COLO668 (cell line): ENCODE measurements around the gene COMT.
"Not testable (repeated sequence)": the region's sequence is repeated elsewhere in the genome, so short reads cannot be mapped to it uniquely, and the experiment has no call there.

Experiments
- DNase-seq: peaks from one replicate; lab custom pipeline; 2025; ENCODE audit not compliant: unreplicated experiment; lab: John Stamatoyannopoulos, UW

COMT gene

DNA sequence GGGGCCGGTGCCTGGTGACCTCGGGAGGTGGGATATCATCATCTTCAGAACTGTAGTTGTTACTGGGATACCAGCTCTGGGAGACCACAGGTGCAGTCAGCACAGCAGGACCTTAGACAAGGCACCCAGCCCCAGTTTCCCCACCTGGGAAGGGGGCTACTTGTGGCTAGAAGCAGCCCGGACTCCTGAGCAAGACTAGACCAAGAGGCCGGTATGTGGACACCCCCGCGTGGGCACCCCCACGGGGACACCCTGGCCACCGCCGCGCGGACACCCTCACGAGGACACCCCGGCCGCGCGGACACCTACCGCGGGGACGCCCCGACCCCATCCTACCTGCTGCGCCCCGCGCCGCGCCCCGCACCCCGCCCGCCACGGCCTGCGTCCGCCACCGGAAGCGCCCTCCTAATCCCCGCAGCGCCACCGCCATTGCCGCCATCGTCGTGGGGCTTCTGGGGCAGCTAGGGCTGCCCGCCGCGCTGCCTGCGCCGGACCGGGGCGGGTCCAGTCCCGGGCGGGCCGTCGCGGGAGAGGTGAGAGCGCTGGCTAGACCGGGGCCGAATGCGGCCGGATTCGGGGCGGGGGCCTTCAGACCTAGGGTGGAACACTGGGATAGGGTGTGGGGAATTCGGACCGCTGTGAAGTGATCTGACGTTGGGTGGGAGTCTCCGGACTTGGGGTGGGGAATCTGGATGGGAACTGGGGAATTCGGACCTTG lies at the start of gene COMT, which contains the start of gene TXNRD2:
TSS of gene COMT (plus strand) at position 408 of the 718 bp plus-strand sequence. CDS start 20,755 bp downstream, outside the sequence.
TSS of gene TXNRD2 (minus strand) at position 454 of the 718 bp plus-strand sequence. CDS start at position 439, 15 bp downstream.
- DNase-seq: peak; percentile 81

DNA sequence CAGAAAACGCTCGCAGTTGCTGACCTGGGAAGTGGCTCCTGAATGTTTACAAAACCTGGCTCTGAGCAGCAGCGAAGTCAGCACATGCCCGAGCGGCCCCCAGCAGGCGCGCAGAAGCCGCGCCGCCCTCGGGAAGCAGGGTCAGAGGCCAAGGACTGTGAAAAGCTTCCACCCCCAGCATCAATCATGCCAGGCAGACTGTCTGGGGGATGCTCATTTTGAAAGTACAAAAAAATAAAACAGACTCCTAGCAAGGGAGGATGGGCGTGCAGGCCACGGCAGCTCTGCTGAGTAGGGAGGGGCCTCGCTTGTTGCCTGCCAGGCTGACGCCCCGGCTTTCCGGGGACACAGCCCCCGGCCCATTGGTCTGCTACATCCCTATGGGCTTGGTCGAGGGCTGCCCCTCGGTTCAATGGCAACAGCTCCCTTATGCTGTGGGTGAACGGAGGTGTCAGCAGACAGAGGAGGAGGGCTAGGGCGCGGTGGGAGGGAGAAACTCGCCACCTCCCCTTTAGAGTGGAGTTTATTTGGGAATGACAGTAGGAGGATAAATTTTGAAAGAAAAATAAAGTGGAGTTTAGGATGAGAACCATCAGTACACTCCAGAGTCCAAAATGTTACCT lies 49.2 kb upstream of the COMT start:
- DNase-seq: peak; percentile 75

DNA sequence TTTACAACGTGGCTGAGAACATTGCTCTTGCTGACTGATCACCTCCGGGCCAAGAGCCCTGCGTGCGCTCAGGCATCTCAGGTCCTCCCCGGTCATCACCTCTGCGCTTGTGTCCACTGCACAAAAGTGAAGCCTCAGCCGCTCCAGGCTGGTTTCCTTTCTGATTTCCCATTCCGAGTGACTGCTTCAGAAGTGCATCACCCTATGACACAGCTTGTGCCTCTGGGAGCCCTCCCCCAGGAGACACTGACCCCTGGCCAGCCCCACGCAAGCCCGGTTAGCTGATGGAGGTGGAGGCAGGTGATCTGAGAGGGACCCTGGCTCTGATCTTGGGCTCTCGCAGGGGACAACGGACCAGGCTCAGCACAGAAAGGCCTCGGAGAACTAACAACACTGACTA lies 48.6 kb upstream of the COMT start:
- no peak for DNase-seq

DNA sequence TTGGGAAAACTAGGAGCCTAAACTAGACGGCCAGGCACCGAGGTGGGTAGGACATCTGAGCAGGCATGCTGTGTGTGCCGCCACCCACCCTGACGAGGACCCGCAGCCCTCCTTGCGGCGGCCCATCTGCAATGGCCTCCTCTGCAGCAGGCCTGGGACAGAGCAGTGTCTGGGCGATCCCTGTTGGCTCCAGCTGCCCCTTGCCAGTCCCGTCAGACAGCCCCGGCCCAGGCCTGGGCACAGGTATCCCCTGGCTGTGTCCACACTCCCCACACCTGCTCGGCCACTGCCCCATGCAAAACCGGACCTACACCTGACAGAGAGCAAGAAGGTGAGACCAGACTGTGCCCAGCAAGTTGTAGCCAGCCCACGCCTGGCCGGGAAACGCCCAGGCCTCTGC lies 48.2 kb upstream of the COMT start:
- no peak for DNase-seq

DNA sequence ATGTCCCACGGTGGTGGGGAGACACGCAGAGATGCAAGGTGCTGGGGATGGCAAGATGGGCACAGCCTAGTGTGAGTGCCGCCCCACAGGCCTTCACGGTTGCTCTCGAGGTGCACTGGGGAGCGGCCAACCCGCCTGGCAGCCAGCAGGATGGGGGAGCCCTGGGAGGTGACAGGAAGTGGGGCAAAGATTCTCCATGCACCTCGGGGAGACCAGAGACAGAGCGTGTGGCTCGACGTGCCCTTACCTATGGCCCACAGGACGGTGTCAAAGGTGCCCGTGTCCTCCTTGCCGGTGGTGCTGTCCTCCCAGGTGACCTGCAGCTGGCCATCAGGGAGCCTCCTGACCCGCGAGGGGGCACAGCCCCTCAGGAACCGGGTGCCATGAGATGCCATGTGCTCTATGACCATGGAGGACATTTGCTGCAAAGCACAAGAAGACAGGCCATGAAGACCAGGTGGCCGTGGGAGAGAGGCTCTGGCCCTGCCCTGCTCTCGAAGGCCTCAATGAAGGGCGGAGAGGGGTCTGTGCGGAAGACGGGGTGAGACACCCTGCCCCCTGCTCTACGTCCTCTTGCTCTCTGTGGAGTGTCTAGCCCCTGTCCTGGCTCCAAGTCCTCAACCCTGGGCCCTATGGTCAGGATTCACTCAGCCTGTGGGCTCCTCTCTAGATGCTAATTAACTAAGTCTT lies 46.3 kb upstream of the COMT start:
- DNase-seq: no peak

DNA sequence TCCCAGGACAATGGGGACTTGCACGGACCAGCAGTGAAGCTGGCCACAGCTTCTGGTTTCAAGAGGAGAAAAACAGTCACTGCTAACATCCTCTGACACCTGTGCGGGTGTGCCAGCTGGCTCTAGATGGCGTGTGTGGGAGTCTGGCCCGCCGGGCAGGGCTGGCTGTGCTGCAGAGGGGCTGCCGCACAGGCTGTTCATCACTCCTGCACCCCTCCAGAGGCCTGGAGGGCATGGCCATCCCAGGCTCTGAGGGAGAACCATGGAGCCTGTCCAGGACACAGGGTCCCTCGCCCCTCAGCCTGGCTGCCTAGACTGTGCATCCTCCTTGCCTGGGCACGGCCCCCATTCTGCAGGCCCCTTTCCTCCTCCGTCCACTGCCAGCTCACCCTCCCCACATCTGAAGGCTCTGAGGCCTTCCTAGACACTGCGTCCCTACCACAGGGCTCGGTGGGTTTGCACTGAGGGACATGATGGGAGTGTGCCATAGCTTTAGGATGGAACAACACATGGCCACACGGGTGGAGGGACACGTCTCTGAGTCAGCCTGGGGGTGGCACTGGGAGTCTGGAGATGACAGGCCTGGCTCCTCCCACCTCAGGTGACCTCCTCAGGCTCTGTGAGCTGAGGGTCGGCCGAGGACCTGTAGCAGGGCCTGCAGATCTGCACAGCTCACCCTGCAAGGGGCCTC lies 44.8 kb upstream of the COMT start:
- DNase-seq: no peak

DNA sequence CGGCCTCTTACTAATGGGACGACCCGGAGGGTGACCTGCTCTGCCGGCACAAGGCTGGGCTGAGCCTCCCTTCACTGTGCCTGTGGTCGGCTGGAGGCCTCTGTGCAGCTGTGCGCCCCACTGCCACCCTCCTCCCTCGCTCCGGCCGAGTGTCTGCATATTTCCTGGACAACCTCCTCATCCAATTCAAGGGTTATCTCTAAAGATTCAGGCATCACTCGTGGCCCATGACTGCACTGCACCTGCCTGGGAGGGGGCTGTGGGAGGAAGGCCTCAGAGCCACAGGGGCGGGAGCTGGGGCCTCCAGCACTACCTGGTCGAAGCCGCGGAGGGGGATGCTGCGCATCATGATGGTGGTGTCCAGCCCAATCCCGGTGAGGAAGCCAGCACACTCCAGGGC lies 43.8 kb upstream of the COMT start:
- DNase-seq: no peak

DNA sequence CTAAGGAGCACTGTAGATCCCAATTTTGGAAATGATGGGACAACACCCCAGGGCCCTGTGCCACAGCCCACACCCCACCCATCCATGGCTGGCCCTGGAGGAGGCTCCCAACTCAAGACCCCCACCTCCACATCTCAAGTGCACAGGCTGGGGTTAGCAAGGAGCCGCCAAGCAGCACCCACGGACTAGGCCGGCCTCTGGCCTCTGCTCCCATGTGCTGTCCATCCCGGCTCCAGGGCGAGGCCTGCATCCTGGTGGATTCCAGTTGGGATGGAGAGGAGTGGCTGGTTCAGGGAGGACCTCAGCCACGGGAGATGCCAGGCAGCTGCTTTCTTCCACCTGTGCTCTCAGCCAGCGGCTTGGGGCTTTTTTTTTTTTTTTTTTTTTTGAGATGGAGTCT lies 43.4 kb upstream of the COMT start:
- DNase-seq: no peak

DNA sequence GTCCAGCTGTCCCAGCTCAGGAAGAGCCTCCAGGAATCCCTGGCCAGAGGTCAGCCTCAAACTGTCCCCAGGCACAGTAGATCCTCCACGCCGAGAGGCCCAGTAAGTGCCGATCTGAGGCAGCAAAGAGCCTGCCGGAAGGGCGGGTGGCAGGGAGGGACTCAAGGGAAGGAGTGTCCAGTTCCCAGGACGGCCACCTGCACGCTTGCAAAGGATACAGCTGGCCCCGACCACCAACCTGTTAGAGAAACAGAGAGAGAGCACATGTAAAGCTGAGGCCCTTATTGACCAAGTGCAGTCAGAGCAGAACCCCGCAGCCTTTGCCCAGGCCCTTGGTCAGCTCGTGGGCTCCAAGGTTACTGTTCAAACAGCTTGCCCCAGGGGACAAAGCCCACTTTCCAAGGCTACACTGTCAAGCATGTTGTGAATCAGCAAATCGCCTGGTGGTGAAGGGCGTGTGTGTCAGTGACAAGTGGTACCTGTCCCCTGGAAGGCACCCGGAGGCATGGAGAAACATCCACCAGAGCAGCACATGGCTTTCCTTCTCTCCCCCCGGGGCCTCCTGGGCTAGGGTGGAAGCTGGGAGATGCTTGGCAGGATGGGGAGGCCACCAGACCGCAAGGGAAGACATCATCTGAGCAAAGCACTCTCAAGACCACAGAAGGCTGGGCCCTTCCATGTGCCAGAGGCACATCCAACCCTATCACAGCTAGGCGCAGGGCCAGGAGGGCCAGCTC lies 42.6 kb upstream of the COMT start:
- DNase-seq: no peak

DNA sequence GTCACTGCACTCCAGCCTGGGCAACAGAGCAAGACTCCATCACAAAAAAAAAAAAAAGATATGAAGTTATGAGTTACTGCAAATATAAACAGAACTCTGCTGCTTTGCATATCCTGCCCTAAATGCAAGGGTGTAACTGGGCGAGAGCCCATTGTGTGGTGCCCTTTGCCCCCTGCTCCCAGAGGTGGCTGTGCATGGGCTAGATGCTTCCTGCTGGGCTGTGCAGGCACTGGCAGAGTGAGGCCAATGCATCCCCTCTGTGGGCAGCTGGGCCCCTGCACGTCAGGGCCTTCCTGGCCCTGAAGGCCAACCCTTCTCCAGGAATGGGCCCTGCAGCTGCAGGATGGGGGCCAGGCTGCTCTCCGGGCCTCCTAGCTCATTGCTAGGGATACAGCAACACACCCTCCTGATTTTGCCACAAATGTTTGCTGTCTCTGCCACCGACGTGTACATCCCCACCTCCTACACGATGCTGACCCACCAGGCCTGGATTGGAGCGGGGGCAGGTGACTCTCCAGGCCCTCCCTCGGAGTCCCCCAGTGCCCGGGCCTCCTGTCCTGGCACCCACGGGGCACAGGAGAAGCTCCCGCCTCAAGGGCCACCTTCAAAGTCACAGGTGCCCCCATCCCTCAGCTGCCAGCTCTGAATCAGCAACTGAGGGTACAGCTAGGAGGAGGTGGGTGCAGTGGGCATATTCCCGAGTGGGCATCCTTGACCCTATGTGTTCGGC lies 40.7 kb upstream of the COMT start:
- no peak for DNase-seq

DNA sequence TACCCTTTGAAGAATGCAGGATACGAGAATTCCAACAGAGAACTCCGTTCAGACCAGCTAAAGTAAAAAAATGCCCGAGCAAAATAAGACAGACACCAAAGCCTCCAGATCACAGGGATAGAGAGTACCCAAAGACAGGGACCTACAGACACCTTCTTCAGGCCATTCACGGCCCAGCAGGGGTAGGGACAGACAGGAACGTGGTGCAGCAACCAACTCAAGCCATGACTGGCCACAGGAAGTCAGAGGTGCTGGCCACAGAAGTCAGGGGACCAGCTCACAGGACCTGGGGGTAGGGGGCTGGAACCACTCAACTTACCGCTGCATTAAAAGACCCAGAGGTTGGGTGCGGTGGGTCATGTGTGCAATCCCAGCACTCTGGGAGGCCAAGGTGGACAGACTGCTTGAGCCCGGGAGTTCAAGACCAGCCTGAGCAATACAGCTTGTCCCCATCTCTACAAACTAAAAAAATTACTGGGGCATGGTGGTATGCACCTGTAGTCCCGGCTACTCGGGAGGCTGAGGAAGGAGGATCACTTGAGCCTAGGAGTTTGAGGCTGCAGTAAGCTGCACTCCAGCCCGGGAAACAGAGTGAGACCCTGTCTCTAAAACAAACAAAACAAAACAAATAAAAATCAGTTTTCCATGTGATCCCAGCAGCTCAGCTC lies 39.9 kb upstream of the COMT start:
- no peak for DNase-seq

DNA sequence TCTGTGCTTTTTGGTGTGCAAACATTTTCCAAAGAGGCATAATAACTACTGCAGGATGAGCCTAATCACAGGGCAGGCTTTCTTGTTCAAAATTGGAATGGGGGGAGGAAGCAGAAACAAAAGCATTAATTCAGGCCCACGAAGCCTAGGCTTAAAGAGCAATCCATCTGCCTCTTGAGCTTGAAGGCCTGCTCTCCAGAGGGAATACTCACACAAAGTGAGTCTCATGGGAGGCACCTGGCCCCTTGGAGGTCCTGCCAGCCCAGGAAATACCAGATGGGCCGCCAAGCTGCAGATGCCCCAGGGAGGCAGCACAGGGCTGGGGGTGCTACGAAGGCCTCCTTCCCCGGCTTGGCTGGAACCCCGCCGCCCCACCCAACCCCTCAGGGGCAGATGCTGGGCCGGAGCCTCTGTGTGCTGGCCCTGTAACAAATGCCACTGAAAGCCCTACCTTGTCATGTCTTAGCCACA lies 39.3 kb upstream of the COMT start:
- no peak for DNase-seq

DNA sequence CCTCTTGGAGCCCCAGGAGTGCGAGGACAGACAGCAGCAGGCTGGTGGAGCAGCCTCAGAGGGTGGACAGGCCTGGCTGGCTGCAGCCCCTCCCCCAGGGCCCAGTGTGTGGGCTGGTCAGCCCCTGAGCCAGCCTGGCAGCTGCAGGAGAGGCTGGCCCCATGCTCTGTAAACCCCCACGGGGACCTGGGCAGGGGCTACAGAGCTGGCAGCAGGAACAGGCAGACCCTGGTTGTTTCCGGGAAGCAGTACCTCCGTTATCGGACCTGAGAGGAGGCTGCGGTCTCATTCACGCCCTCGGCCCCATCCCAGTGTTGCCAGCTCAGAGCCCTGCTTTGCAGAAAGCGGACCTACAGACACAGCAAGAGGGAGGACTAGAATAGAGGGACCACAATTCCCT lies 38.5 kb upstream of the COMT start:
- no peak for DNase-seq

DNA sequence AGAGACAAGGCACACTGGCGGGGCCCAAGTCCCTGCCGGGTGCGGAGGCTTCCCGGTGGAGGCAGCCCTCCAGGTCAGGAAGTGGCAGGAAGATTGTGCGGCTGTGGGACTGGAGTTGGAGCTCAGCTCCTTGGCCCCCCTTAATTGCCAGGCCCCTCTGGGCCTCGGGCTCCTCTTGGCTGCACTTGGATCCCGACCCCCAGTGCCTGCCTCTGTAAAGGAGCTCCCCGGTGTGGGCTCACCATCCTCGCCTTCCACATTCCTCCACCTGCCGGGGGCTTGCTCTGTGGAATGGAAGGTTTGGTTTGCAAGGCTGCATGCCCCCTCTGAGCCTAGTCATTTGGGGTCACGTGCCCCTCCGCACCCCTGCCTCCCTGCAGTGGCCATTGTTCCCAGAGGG lies 38.1 kb upstream of the COMT start:
- no peak for DNase-seq

DNA sequence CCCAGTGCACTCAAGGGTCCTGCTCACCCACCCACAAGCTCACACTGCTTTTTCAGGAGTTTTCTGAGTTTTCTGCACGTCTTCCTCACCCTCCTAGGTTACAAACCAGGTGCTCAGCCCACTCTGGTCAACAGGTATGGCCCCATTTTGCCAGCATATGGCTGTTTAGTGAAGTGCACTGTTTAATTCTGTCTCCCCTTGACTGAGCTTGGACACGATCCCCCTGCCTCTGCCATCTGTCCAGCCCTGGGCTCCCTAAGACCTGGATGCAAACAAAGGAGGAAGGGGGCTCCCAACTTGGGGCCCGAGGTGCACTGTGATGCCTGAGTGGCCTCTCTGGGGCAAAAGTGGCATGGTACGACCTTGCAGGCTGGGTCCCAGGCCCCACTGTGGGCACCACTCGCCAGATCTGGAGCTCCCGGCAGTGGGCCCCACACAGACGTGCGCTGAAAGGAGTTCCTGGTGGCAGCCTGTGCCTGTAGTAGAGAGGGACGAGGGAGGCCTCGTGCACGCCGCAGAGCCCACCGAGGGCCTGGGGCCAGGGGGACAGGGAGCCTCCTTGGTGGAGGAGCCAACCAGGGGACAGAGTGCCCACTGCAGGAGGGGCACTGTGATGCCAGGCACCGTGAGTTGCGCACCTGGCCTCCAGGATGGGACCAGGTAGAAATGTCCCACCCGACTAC lies 37.3 kb upstream of the COMT start:
- DNase-seq: no peak

DNA sequence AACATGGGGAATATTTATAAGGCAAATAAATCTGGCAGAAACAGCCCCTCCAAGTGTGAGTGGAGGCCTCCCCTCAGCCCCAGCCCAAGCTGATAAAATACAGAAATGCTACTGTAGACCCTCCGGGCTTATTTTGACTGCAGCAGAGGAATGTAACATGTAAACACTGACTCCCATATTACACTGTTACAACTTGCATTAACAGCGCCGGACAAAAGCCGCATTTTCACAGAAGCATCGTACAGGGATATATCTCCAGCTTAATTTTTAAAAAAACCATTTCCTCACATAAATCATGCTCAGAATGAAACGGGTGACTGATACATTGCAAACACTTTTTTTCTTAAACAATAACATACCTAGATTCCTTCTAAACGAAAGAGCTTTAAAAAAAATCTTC lies 36.6 kb upstream of the COMT start:
- no peak for DNase-seq

DNA sequence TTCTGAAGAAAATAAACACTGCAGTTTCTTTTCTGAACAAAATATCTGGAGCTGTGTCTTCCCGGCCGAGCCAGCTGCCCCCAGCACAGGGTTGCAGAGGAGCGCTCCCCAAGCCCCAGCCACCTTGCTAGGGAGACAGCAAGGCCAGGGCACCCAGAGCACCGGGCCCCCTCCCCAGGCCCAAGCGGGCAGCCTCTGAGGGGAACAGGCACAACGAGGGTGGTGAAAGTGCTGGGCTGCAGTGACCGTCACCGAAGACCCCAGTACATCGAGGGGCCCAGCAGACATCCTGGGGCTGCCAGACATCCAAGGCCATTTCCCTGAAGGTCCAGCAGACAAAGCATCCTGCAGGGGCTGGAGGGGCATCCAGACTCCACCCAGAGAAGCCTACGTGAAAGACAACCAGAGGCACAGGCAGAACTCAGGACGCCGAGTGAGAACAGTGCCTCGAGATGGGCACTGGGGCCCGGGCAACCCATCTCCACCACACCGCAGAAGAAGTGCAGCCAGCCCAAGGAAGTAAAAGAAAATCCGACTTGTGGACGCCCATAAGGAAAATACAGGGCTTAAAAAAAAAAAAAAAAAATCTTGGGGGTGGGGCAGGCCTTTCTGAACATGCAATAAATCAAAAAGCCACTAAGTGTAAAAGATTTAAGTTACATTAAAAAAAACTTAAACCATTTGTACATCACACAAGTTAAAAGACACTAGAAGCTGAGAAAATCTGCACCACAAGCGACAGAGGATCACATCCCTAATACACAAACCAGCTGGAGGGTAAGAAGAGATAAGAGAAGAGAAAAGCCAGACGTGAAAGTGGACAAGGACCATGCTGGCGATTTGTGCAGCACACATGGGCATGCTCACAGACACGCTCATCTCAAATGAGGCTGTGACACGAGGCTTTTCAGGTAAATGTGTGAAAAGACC lies 36.0 kb upstream of the COMT start:
- no peak for DNase-seq

DNA sequence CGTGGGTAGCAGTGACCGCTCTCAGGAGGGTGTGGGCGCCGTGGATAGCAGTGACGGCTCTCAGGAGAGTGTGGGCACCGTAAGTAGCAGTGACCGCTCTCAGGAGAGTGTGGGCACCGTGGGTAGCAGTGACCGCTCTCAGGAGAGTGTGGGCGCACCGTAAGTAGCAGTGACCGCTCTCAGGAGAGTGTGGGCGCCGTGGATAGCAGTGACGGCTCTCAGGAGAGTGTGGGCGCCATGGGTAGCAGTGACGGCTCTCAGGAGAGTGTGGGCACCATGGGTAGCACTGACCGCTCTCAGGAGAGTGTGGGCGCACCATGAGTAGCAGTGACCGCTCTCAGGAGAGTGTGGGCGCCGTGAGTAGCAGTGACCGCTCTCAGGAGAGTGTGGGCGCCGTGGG lies 34.7 kb upstream of the COMT start:
- DNase-seq: not testable (repeated sequence)
